Measurements from ENCODE around the gene DAAM2. TPM values are rescaled to one million over a fixed set of nuclear protein-coding genes. Genes with fewer than 3 reads are reported as not detected.

The DAAM2 gene
- total and polyA plus RNA-seq, 8 donors: 9.3 to 78.8 (median 19.3) TPM

DNA sequence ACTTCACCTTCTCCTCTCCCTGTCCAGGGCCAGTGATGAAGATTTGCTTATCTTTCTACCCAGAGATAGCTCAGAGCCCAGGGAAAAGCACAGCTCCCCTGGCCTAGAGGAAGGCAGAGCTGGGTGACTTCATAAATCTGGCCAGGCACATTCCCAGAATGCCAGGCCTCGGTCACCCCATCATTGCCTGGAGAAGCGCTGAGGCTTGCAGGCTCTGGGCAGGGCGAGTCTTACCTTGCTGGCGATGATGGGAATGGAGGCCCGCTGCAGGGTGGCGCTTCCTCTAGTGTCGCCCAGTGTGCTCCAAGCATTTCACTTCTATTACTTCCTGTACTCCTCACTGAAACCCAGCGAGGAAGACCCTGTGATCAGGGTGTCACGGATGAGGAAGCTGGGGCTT lies 60.1 kb downstream of the DAAM2 start:
- 84 to 93% (median 91%) methylated on average over 9 of the region's 9 CpGs for WGBS, 5 donors
- peaks cover 27 to 66% (median 46%) of the 10 kb centered on the region in 4 donors for H3K4me1 ChIP-seq
- H3K27ac ChIP-seq: peak overlapping the region in 2 of 5 donors; percentile 12 to 51
- TF ChIP-seq, protein P1, sequence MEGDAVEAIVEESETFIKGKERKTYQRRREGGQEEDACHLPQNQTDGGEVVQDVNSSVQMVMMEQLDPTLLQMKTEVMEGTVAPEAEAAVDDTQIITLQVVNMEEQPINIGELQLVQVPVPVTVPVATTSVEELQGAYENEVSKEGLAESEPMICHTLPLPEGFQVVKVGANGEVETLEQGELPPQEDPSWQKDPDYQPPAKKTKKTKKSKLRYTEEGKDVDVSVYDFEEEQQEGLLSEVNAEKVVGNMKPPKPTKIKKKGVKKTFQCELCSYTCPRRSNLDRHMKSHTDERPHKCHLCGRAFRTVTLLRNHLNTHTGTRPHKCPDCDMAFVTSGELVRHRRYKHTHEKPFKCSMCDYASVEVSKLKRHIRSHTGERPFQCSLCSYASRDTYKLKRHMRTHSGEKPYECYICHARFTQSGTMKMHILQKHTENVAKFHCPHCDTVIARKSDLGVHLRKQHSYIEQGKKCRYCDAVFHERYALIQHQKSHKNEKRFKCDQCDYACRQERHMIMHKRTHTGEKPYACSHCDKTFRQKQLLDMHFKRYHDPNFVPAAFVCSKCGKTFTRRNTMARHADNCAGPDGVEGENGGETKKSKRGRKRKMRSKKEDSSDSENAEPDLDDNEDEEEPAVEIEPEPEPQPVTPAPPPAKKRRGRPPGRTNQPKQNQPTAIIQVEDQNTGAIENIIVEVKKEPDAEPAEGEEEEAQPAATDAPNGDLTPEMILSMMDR (IDR thresholded peaks at IDR 0.05): no peak
- no peak for TF ChIP-seq POLR2A (IDR thresholded peaks at IDR 0.05)
- no peak for TF ChIP-seq POLR2AphosphoS5 (IDR thresholded peaks at IDR 0.05)
- TF ChIP-seq EP300 (IDR thresholded peaks at IDR 0.05): no peak
- no peak overlapping the region for H3K4me3 ChIP-seq
- H3K36me3 ChIP-seq: peaks cover 4 to 13% (median 13%) of the 10 kb centered on the region in 4 donors
- H3K9me3 ChIP-seq: no peaks in the 10 kb centered on the region
- DNase-seq: no peak
- H3K27me3 ChIP-seq: no peaks in the 10 kb centered on the region
- intact Hi-C loops (cut with DNase I; ENCODE audit: low total_unique reads): no loop called here

DNA sequence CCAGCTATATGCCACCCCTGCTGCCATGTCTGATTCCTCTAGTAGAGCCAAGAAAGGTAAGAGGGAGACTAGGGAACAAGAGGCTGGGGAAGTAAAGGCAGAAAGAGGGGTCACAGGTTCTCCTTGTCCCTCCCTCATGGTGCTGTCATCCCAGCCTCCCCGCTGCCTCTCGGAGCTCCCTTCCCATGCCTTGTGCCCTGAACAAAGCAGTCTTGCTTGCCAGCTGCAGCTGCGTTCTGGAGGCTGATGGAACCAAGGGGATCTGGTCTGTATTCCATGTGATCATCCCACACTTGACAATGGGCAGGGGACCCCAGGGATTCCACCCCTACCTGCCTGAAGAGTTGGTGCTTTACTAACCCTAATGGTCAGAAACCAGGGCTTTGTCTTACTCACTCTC lies 61.4 kb downstream of the DAAM2 start:
- intact Hi-C loops (cut with DNase I; ENCODE audit: low total_unique reads): no loop called here

DNA sequence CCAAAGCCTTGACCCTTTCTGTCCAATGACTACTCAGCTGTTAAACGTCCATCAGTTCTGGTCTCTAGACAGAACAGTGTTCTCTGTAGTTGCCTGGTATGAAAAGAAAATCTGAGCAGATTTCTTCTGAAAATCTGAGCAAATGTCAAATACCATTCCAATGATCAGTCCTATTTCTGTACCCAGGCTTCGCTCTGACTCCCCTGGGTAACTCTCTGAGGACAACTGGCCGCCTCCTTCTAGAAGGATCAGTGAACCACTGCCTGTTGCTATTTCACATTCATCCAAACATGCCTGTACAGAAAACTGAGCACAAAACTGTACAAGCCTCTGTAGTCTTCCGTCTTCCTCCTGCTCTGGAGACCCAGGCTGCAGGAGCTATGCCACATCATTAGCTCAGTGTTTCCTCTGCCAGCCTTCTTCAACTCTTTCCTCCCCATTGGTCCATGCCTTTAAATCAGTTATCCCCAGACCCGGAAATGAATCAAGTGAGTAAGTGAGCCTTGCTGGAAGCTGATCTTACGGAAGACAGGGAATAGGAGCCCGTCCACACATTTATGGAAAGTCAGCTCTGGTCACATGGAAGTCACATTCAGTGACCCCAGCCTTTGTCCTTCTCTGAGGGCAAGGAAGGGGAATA lies 63.3 kb downstream of the DAAM2 start:
- TF ChIP-seq POLR2A (IDR thresholded peaks at IDR 0.05) (no peak), EP300 (IDR thresholded peaks at IDR 0.05) (no peak), POLR2AphosphoS5 (IDR thresholded peaks at IDR 0.05) (no peak)
- TF ChIP-seq, protein P1 (IDR thresholded peaks at IDR 0.05): no peak
- no peak for DNase-seq
- H3K4me3 ChIP-seq: no peak overlapping the region
- intact Hi-C loops (cut with DNase I; ENCODE audit: low total_unique reads): no loop called here
- peak overlapping the region in 4 of 5 donors; percentile 36 to 49 (median 41) for H3K27ac ChIP-seq
- peaks cover 4 to 39% (median 28%) of the 10 kb centered on the region in 4 donors for H3K36me3 ChIP-seq
- no peaks in the 10 kb centered on the region for H3K9me3 ChIP-seq
- H3K27me3 ChIP-seq: no peaks in the 10 kb centered on the region
- H3K4me1 ChIP-seq: peaks cover 0 to 34% (median 18%) of the 10 kb centered on the region in 4 donors
- WGBS, 5 donors: 77 to 88% (median 83%) methylated on average over 7 of the region's 7 CpGs

More for the DNA sequence above, 61.4 kb downstream of the DAAM2 start:
- Histone ChIP-seq H3K27ac (peak overlapping the region in 1 of 5 donors; percentile 9), H3K4me3 (no peak overlapping the region), H3K27me3 (no peaks in the 10 kb centered on the region), H3K36me3 (peaks cover 4 to 26% (median 22%) of the 10 kb centered on the region in 4 donors), H3K4me1 (peaks cover 15 to 53% (median 35%) of the 10 kb centered on the region in 4 donors), H3K9me3 (no peaks in the 10 kb centered on the region)
- DNase-seq: no peak
- TF ChIP-seq POLR2A (IDR thresholded peaks at IDR 0.05) (no peak), EP300 (IDR thresholded peaks at IDR 0.05) (no peak), POLR2AphosphoS5 (IDR thresholded peaks at IDR 0.05) (no peak)
- TF ChIP-seq, protein P1 (IDR thresholded peaks at IDR 0.05): no peak
- 83 to 95% (median 90%) methylated on average over 3 of the region's 3 CpGs for WGBS, 5 donors

DNA sequence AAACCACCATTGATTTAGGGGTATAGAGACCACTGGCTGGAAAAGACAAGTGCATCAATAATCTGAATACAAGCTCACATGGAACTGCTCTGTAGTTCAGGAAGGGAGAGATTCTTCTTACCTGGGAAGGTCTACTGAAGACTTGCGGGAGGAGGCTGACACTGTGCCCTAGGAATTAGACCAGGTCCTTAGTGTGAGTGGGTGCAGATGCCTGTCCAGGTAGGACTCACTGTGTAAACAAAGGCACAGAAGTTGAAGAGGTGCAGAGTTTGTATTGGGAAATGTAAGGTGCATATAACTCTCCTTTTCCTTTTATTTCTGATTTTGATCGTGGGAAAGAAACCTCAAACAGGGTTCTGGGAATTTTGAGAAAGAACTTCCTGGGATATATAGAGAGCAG lies 66.8 kb downstream of the DAAM2 start:
- Histone ChIP-seq H3K27me3 (no peaks in the 10 kb centered on the region), H3K4me3 (no peak overlapping the region), H3K9me3 (no peaks in the 10 kb centered on the region), H3K36me3 (peaks cover 8 to 71% (median 50%) of the 10 kb centered on the region in 4 donors), H3K27ac (no peak overlapping the region), H3K4me1 (peaks cover 0 to 7% (median 0%) of the 10 kb centered on the region in 4 donors)
- TF ChIP-seq EP300 (IDR thresholded peaks at IDR 0.05) (no peak), POLR2AphosphoS5 (IDR thresholded peaks at IDR 0.05) (no peak), POLR2A (IDR thresholded peaks at IDR 0.05) (no peak)
- TF ChIP-seq, protein P1 (IDR thresholded peaks at IDR 0.05): no peak
- intact Hi-C loops (cut with DNase I; ENCODE audit: low total_unique reads): no loop called here
- no peak for DNase-seq
- 78 to 88% (median 88%) methylated on average over 2 of the region's 2 CpGs for WGBS, 5 donors

All from stomach (tissue), 9 donors.